ENCODE results near the gene F13A1.

Gene F13A1

DNA sequence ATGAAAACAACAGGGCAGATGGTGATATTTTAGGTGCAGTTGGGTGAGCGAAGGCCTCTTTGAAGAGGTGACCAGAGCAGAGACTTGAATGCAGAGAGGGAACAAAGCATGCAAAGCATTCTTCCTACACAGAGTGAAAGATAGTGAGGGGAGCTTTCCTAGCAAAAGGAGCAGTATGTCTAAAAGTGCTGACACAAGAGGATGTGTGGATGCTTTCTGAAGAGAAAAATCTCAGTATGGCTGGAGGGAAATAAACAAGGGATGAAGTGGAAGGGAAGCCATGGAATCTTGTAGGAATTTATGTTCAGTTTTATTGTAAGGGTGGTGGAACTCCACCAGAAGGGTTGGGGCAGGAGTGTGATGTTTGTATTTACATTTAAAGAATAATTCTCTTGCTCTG, 128.6 kb downstream of the F13A1 start:
- FAIRE-seq, result no peak

DNA sequence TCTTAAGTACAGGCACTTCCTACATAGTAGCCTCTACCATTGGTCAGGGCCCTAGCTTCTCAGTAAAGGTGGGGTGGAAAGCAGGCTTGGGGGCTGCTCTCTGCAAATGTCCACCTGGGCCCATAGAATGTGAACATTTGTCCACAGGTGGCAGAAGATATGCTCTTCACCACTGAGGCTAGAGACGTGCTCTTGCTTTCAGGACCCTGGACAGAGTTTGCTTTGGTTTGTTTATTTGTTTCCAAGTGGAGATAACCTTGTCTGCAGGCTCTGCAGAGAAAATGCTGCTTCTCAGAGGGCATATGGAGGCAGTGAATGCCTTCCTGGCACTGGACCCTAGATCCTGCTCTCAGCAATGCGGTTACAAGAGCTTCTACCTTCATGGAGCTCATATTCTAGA, 129.0 kb downstream of the F13A1 start:
- FAIRE-seq, result no peak

DNA sequence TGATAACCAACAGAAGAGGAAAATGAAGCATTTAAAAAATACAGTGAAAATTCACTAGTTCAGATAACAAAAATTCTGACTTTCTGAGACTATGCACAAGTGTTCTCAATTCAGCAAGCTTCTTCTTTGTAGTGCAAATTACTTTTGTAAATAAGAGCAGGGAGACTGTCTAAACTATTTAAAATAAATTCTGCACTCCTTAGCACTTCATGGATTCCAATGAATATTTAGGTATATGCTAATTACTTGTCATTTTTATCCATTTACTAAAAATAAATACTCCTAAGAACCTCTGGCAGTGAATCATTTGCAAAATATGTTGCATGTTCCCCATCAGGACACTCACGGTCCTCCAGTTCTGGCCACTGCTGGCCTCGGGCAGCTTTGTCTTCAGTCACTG, 139.8 kb downstream of the F13A1 start:
- no peak for FAIRE-seq

DNA sequence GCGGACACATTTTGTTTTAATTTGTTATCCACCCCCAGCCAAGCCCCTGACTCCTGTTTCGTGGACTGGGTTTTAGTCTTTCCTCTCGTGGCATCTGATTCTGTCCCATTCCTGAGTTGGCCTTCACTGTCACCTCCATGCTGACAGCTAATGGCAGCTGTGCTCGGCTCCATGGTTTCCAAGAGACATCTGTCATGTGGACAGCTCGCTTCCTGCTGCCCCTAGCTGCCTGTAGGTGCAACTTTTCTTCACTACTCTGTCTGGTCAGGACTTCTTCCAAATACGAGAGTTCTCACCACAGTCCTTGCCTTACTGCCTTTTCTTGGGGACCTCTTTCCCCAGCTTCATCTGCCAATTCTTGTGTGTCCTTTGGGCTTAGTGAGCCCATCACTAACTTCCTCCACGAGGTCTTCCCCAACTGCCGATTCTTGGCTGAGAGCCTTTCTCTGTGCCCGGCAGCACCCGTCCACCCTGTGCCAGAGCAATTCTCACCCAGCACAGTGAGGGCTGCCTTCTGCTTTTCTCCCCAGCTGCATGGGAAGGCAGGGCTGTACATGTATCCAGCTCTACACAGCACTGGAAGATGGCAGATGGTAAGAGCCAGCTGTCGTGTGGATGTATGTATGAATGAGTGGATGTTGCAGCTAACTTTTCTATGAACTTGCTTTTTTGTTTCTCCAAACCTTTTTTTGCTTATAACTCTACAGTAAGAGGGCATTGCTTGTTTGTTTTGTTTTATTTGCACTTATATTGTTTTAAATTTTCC, 140.4 kb downstream of the F13A1 start:
- FAIRE-seq, result no peak

DNA sequence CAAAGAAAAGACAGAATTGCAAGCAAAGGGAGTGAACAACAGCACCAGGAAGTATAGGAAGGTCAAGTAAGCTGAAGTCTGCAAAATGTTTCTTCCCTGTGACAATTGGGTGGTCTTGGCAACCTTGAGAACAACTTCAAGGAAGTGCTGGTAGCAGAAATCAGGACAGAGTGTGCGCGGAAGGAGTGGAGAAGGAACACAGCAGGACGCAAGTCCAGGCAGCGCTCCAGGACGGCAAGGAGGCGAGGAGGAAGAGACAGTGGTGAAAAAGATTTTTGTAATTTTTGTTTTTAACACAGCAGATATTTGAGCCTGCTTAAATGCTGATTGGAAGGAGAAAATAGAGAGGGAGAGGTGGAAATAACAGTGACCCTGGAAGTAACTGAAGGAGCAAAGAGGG, 141.7 kb downstream of the F13A1 start:
- no peak for FAIRE-seq

DNA sequence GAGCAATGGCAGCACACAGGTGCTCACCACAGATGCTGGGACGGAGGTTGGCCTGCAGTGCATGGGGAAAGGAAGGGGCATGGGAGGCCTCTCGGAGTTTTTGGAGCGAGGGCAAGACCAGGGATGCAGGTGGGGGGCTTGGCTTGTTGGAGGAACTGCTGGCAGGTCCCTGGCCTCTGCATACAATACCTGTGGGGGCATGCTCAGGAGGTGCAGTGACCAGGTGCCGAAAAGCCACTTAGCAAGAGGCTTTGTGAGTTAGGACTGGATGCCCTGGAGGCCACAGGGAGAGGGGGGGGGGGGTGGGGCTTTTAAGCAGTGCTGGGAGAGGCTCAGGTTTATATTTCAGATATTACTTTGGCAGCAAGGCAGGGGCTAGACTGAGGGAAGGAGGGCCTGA, 142.7 kb downstream of the F13A1 start:
- FAIRE-seq, result no peak

DNA sequence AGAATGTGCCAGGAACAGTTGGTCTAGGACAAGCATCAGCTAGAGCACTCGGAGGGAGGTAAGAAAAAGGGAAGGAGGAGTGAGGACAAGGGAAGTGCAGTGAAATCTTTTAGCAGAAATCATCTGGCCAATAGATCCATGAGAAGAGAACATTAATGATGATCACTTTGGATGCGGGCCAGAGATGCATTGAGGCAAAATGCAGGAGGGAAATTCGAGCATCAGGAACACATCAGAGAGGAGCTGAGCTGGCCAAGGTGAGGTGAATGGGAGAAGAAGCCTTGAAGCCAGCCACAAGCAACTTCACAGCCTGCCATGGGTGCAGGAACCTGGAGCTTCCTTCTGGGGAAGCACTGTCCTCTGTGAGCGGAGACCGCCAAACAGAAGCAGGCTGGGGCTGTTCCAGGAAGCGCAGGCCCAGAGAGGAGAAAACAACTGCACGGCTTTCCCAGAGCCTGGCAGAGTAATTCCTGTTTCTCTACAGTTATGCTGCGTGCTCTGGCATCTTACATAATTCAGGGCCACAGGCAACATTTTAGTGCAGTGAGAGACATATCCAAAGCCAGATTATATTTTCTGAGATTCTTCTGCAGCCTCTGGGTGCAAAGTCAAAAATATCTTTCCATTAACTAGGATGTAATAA, 143.8 kb downstream of the F13A1 start:
- FAIRE-seq, result no peak

DNA sequence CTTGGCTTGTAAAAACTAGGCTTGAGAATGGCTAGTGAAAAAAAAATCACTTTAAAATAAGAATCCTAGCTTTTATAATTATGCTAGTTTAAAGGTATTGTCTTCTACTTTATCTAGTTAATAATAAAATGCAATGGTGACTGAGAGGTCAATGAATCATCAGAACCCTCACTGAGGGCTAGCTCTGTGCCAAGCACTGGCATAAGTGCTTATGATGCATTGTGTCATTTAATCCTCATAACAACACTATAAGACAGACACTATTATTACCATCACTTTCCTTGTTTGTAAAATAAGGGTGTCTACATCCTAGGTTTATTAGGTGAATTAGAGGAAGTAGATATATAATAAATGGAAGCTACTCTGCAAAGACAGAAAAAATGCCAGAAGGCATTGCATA, 144.3 kb downstream of the F13A1 start:
- FAIRE-seq, result no peak

DNA sequence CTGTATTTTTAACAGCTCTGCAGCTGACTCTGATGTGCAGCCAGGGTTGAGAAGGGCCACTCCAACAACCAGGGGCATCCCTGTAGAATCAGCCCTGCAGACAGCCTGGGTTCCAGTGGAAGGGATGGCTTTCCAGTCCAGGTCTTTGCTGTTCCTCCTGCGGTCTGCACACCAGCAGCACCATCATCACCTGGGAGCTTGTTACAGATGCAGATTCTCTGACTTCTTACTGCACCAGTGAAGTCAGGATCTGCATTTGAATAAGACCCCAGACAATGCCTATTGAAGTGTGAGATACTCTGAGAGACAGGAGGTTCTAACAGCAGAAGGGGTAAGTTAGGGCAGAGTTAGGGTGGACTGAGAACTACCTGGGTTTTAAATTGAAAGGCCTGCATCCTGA, 151.3 kb downstream of the F13A1 start:
- no peak for FAIRE-seq

DNA sequence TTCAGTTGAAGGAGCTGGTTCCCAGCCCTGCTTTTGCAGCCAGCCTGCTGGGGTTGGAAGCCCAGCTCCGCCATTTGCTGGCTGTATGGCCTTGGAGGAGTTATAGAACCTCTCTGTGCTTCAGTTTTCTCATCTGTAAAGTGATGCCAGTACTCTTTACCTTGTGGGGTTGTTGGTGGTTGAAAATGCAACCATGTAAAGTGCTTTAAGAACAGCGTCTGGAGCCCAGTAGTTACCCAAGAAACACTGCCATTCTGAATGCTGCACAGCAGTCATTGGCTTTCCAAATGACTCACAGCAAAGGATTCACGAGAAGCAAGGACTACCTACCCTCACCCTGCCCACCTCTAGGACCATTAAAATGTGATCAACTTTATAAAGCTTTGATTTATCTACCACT, 154.4 kb downstream of the F13A1 start:
- no peak for FAIRE-seq

DNA sequence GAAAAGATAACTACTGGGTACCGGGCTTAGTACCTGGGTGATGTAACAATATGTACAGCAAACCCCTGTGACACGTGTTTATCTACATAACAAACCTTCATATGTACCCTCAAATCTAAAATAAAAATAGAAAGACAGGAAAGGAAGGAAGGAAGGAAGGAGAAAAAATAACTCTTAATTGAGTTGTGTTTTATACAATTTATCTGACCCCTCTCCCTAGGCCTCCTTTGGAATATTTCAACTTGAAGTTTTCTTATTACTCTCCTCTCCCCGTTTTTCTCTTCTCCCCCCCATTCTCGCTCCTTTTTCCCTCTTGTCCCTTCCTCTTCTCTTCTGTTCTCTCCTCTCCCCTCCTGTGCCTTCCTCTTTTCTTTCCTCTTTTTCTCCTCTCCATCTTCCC, 156.1 kb downstream of the F13A1 start:
- no peak for FAIRE-seq

DNA sequence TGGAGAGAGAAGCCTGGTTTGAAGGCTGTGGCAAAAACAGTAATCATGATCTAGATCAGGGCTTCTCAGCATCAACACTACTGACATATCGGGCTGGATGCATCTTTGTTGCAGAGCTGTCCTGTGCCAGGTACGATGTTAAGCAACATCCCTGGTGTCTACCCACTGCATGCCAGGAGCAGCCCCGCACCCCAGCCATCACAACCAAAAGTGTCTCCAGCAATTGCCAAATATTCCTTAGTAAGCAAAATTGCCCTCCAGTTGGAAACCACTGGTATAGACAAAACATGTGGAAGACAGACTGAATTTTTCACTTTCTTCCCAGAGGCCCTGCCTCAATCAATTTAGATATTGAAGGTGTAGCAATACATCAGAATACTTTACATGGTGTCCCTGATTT, 166.1 kb downstream of the F13A1 start:
- no peak for FAIRE-seq

DNA sequence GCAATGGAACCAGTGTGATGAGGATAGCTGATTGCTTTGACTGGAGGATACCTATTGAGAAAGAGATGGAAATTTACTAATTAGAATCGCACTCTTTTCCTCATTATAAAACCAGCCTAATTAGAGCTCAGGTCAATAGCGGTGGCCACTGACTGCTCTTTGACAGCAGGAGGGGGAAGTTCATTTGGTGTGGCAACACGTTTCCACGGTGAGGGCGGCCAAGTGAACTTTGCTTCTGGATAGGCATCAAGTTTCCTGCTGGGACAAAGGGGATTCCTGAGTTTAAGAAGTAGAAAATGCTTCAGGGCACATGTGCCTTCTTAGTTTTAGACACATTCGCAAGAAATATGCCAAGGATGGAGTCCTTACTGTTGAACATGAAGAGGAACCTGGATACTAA, 168.4 kb downstream of the F13A1 start:
- FAIRE-seq, result no peak

DNA sequence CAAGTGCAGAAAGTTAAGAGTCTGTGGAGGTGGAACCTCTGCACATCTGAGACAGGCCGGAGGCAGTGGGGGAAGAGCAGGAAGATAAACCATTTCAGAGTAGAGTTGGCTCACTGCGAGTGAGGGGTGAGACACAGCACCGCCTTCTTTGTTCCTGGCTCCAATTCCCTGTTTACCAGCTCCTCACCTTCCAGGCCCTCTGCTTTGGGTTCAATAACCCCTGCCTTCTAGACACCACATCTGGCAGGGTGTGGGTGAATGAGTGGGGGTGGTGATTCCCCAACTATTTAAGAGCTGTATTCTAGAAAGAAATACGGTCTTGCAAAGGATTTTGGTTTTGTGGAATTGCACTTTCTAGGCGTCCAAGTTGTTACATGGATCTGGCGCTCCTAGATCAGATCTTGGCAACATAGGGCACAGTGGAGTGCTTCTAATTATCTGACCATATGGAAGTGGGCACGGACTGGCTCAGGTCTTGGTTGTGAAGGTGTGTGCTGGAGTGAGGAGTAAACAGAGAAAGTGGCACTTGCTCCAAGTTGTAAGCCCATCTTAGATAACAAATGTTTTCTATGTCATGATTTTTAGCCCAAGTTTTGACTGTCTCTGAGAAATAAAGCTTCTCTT, 172.2 kb downstream of the F13A1 start:
- FAIRE-seq, result no peak

DNA sequence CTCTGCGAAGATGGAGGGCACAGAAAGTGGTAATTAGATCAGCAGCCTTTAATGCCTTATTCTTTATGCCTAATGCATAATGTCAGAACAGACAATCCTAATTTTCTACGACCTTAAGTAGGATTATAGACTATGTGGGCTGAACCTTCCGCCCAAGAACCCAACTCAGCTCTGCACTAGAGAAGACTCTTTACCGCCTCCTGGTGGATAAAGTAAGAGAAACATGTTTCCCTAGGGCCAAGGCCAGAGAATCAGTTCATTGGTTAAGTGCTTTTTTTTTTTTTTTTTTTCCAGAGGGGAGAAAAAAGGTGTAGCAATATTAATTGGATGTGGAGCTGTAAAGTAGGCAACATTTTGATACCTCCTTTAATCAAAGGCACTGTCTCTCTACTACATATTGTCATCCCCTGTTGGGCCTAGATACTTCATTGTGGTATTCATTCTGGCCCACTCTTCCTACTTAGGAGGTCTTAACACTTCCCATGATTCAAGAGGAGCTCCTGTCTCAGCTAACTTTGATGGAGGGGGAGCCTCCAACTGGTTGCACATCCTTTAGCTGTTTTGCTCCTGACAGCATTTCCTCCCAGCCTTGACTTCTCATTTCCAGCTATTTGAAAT, 188.9 kb downstream of the F13A1 start:
- FAIRE-seq, result no peak

DNA sequence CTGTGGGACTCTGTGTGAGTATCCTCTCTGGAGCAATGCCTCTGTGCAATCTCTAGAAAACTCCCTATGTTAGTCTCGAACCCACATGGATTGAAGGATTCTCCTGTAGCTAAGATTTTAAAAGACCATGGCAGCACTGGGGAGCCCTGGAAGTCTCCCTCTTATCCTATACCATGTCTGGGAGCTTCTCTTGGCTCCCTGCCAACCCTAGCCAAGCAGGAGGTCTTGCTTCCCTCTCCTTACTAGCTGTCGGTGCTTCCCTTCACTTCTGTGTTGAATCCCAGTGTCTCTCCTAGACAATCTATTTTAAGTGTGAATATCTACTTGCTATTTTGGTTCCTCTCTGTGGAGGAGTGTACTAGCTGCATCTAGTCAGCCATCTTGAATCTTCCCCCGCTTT, 195.0 kb downstream of the F13A1 start:
- FAIRE-seq, result no peak

DNA sequence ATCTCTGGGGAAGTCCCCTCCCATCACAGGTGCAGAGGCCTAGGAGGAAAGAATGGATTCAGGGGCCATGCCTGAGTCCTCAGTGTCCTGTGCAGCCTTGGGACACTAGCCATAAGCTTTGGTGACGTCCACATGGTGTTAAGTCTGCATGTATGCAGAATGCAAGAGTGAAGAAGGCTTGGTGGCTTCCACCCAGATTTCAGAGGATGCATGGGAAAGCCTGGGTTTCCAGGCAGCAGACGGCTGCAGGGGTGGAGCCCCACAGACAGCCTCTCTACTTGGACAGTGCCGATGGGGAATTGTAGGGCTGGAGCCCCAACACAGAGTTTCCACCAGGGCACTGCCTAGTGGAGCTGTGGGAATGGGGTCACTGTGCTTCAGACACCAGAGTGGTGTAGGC, 196.7 kb downstream of the F13A1 start:
- no peak for FAIRE-seq

DNA sequence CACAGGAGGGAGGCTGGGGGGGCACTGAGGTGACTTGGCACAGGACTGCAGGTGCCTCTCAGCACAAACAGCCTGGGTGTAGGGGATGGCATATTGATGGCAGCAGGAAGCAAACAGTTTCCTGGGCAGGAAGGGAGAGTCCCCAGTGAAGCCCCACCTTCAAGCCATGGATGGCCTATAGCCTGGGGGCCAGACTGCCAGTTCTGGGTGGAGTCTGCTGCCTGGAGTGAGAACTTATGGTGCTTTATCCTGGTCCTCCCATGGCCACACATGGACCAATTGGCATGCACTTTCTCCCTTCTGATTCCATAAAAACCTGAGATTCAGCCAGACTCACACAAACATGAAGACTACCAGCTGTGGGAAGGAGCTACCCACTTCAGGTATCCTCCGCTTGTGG, 198.5 kb downstream of the F13A1 start:
- FAIRE-seq, result no peak

DNA sequence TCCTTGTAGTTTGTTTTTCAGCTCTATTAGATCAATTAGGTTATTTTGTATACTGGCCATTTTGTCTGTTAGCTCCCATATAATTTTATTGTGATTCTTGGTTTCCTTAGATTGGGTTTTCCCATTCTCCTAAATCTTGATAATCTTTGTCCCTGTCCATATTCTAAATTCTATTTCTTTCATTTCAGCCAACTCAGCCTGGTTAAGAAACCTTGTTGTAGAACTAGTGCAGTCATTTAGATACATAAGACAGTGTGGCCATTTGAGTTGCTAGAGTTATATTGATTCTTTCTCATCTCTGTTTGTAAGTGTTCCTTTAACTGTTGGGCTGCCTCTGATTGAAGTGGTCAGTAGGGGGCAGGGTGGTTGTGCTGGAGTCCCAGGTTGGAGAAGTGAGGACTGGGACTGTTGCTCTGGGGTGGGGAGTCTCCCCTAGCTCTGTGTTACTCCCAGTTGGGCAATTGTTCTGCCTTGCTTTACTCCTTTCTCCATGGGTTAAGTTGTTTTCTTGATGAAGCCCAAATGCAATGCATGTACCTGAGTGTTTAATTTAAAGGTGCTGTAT, 214.9 kb downstream of the F13A1 start:
- no peak for FAIRE-seq

Data from TTC549 (cell line).